IMR-90 (cell line): ENCODE data around the gene DNAH9. TPM values are rescaled to one million over a fixed set of nuclear protein-coding genes. Genes with fewer than 3 reads are reported as not detected.

Experiments used
- ATAC-seq: fragments of 200-7000 bp; cut with Tn5 transposase; 2 replicates; pipeline ENCODE4 v1.9.1; 2020; ENCODE audit warnings: low read depth, mild to moderate bottlenecking, moderate library complexity
- BruUV-seq: library from RNA; stranded (reverse); fragments of 400-500 nt; replicated peaks from 2 replicates; lab custom pipeline; 2021; lab: Mats Ljungman, UMichigan
- CTCF ChIA-PET: fragments of 300-600 bp; formaldehyde crosslinking; extraction: SDS; loops from one replicate; lab custom pipeline; 2021; ENCODE audit warnings: antibody characterized with exemption; lab: Yijun Ruan, JAX
- POLR2A ChIA-PET: fragments of 300-600 bp; sonication (Branson Sonifier 250); formaldehyde crosslinking; loops from one replicate; lab custom pipeline; 2022; ENCODE audit warnings: antibody characterized with exemption; ENCODE audit not compliant: unreplicated experiment; lab: Charles Lee
- DNase-seq: peaks from one replicate; pipeline ENCODE4 v3.0.0; 2013
- H2AFZ ChIP-seq: replicated peaks from 2 replicates; pipeline ENCODE3; 2013; ENCODE audit warnings: low read length, mild to moderate bottlenecking; ENCODE audit not compliant: poor library complexity
- H2AK5ac ChIP-seq: 2 replicates; pipeline ENCODE4 v1.6.1; 2013; ENCODE audit warnings: low read depth, low read length, inconsistent platforms
- H2AK9ac ChIP-seq: replicated peaks from 2 replicates; pipeline ENCODE3; 2013; ENCODE audit warnings: mild to moderate bottlenecking, low read depth, low read length, moderate library complexity; ENCODE audit not compliant: poor library complexity
- H2BK120ac ChIP-seq: 2 replicates; pipeline ENCODE4 v1.6.1; 2013; ENCODE audit warnings: low read depth, low read length, inconsistent platforms
- H2BK15ac ChIP-seq: 3 replicates; pipeline ENCODE4 v1.6.1; 2013; ENCODE audit warnings: low read depth, low read length, inconsistent platforms
- H2BK20ac ChIP-seq: 2 replicates; pipeline ENCODE4 v1.6.1; 2013; ENCODE audit warnings: low read depth, mild to moderate bottlenecking, inconsistent platforms, low read length, moderate library complexity
- H2BK5ac ChIP-seq: 2 replicates; pipeline ENCODE4 v1.6.1; 2013; ENCODE audit warnings: mild to moderate bottlenecking, low read depth, low read length, inconsistent platforms; ENCODE audit not compliant: poor library complexity, severe bottlenecking
- H3K14ac ChIP-seq: replicated peaks from 2 replicates; pipeline ENCODE4 v1.6.1; 2013; ENCODE audit warnings: low read depth, low read length, inconsistent platforms
- H3K18ac ChIP-seq: 2 replicates; pipeline ENCODE4 v1.6.1; 2013; ENCODE audit warnings: low read depth, low read length, control low read depth
- H3K23ac ChIP-seq: 2 replicates; pipeline ENCODE4 v1.6.1; 2013; ENCODE audit warnings: low read depth, low read length, inconsistent platforms
- H3K27ac ChIP-seq: 2 replicates; pipeline ENCODE4 v1.5.1; 2013; ENCODE audit warnings: mild to moderate bottlenecking, control low read depth, low read length; ENCODE audit not compliant: insufficient read depth
- H3K27me3 ChIP-seq: 2 replicates; pipeline ENCODE4 v1.6.1; 2013; ENCODE audit warnings: low read length; ENCODE audit not compliant: control insufficient read depth, insufficient read depth
- H3K36me3 ChIP-seq: 2 replicates; pipeline ENCODE4 v1.6.1; 2013; ENCODE audit warnings: low read length, mixed read lengths; ENCODE audit not compliant: control insufficient read depth, insufficient read depth
- H3K4ac ChIP-seq: 2 replicates; pipeline ENCODE4 v1.6.1; 2013; ENCODE audit warnings: low read depth, low read length, inconsistent platforms
- H3K4me1 ChIP-seq: 2 replicates; pipeline ENCODE4 v1.6.1; 2013; ENCODE audit warnings: low read length, mixed read lengths; ENCODE audit not compliant: control insufficient read depth, insufficient read depth
- H3K4me2 ChIP-seq: 2 replicates; pipeline ENCODE4 v1.6.1; 2013; ENCODE audit warnings: low read depth, mild to moderate bottlenecking, control low read depth, low read length, moderate library complexity
- H3K4me3 ChIP-seq: 2 replicates; pipeline ENCODE4 v1.5.1; 2013; ENCODE audit warnings: low read depth, mild to moderate bottlenecking, control low read depth, low read length, moderate library complexity; ENCODE audit not compliant: insufficient read depth
- H3K56ac ChIP-seq: 2 replicates; pipeline ENCODE4 v1.6.1; 2013; ENCODE audit warnings: low read length, inconsistent platforms; ENCODE audit not compliant: insufficient read depth; ENCODE audit errors: extremely low read depth
- H3K79me1 ChIP-seq, 2 experiments: 2 replicates each; pipeline ENCODE4 v1.6.1; 2013; ENCODE audit warnings: low read length in 2 of 2, inconsistent platforms in 1 of 2, low read depth in 1 of 2
- H3K9ac ChIP-seq: 2 replicates; pipeline ENCODE4 v1.6.1; 2013; ENCODE audit warnings: low read depth, low read length, control low read depth
- H3K9me1 ChIP-seq: 2 replicates; pipeline ENCODE4 v1.6.1; 2013; ENCODE audit warnings: low read length, inconsistent platforms; ENCODE audit not compliant: insufficient read depth
- H3K9me3 ChIP-seq: 2 replicates; pipeline ENCODE4 v1.6.1; 2013; ENCODE audit warnings: low read length; ENCODE audit not compliant: control insufficient read depth, insufficient read depth
- H4K20me1 ChIP-seq: 2 replicates; pipeline ENCODE4 v1.6.1; 2013; ENCODE audit warnings: low read length, inconsistent platforms; ENCODE audit not compliant: insufficient read depth
- H4K5ac ChIP-seq: 2 replicates; pipeline ENCODE4 v1.6.1; 2013; ENCODE audit warnings: mild to moderate bottlenecking, low read depth, low read length, control low read depth
- H4K8ac ChIP-seq, 2 experiments: 2 replicates each; pipeline ENCODE4 v1.6.1; 2013; ENCODE audit warnings: low read depth in 2 of 2, low read length in 2 of 2, control low read depth in 1 of 2, inconsistent platforms in 1 of 2
- H4K91ac ChIP-seq: 2 replicates; pipeline ENCODE4 v1.6.1; 2013; ENCODE audit warnings: low read depth, low read length, inconsistent platforms; ENCODE audit not compliant: insufficient read depth
- BHLHE40 ChIP-seq: fragments of 150-350 bp; IDR thresholded peaks from 2 replicates; pipeline ENCODE4 v1.6.1; 2016; ENCODE audit warnings: mild to moderate bottlenecking, low read depth, low read length
- CEBPB ChIP-seq: IDR thresholded peaks from 2 replicates; pipeline ENCODE4 v1.6.1; 2012; ENCODE audit warnings: low read depth, low read length, improper control_type of control experiment
- CHD1 ChIP-seq: IDR thresholded peaks from 2 replicates; pipeline ENCODE4 v1.6.1; 2012; ENCODE audit warnings: low read depth, low read length, improper control_type of control experiment
- CTCF ChIP-seq: conservative IDR thresholded peaks from 2 replicates; pipeline ENCODE4 v1.5.1; 2012; ENCODE audit warnings: mild to moderate bottlenecking, low read depth, low read length, improper control_type of control experiment
- FOS ChIP-seq: fragments of 150-350 bp; IDR thresholded peaks from 2 replicates; pipeline ENCODE4 v1.6.1; 2016; ENCODE audit warnings: low read depth, low read length
- MAFK ChIP-seq: IDR thresholded peaks from 2 replicates; pipeline ENCODE4 v1.6.1; 2012; ENCODE audit warnings: low read depth, low read length, improper control_type of control experiment
- MXI1 ChIP-seq: IDR thresholded peaks from 2 replicates; pipeline ENCODE4 v1.6.1; 2012; ENCODE audit warnings: low read depth, mild to moderate bottlenecking, low read length, moderate library complexity, borderline replicate concordance
- NFE2L2 ChIP-seq: fragments of 150-350 bp; IDR thresholded peaks from 2 replicates; pipeline ENCODE4 v1.6.1; 2016; ENCODE audit warnings: low read depth, mild to moderate bottlenecking, low read length
- RAD21 ChIP-seq: IDR thresholded peaks from 2 replicates; pipeline ENCODE4 v1.6.1; 2012; ENCODE audit warnings: low read length, improper control_type of control experiment
- RFX5 ChIP-seq: IDR thresholded peaks from 2 replicates; pipeline ENCODE4 v1.8.0; 2012; ENCODE audit warnings: low read depth, mild to moderate bottlenecking, low read length, moderate library complexity
- WGBS, 2 experiments: methylation state at CpG; one replicate each; pipeline versions ENCODE4 v1.1.5 to v1.1.7; 2013; ENCODE audit warnings: missing lambda C conversion rate in 2 of 2; ENCODE audit not compliant: insufficient read length in 1 of 2; ENCODE audit errors: extremely low coverage in 2 of 2; 5-methylcytosine and 5-hydroxymethylcytosine counted together
- dilution Hi-C: fragments of 300-500 bp; cut with HindIII; formaldehyde crosslinking; loops from one replicate; pipeline ENCODE4 v1.14.3; 2018; ENCODE audit warnings: low sequenced_read_pairs; ENCODE audit not compliant: unreplicated experiment
- in situ Hi-C: fragments of 300-500 bp; cut with MboI; formaldehyde crosslinking; loops from 3 replicates; pipeline ENCODE4 v1.14.3; 2019; ENCODE audit warnings: low sequenced_read_pairs, inconsistent platforms, mixed read lengths
- intact Hi-C: fragments of 100-400 bp; cut with micrococcal nuclease; formaldehyde crosslinking; loops from 2 replicates; pipeline ENCODE4 v1.10.0; 2022
- polyA plus RNA-seq, 3 experiments: library from polyadenylated mRNA; depleted of rRNA; stranded (reverse); fragments of >200 nt; gene quantifications; 2 replicates each; pipeline ENCODE4 v1.2.3, GENCODE V29; 2012; ENCODE audit warnings: low replicate concordance in 1 of 3
- total RNA-seq: library from RNA; depleted of rRNA; stranded (reverse); fragments of >200 nt; gene quantifications from 2 replicates; pipeline ENCODE4 v1.2.3, GENCODE V29; 2012
- TF ChIP-seq, protein P1 (sequence below): fragments of 150-350 bp; IDR thresholded peaks from 2 replicates; pipeline ENCODE4 v1.6.1; 2016; ENCODE audit warnings: low read depth, mild to moderate bottlenecking, low read length, moderate library complexity, borderline replicate concordance
- TF ChIP-seq, protein P2 (sequence below): fragments of 150-350 bp; IDR thresholded peaks from 2 replicates; pipeline ENCODE4 v1.6.1; 2017; ENCODE audit warnings: mild to moderate bottlenecking, antibody characterized with exemption, low read length, low read depth

The DNAH9 gene
- total and polyA plus RNA-seq, 2 of the 4 experiments (the other 2 are of a cell fraction): not detected

GRCh38 chr17:11644265-11645212, 46.3 kb downstream of the DNAH9 start:
- Histone ChIP-seq H3K9me3 (peaks cover 20% of the 10 kb centered on the region), H3K14ac (no peak overlapping the region), H2AFZ (no peak overlapping the region), H3K18ac (no peak overlapping the region), H2AK9ac (no peak overlapping the region), H2BK20ac (no peak overlapping the region), H3K4me2 (no peak overlapping the region), H2AK5ac (no peak overlapping the region), H2BK5ac (no peak overlapping the region), H3K23ac (no peak overlapping the region), H3K36me3 (no peaks in the 10 kb centered on the region), H3K4ac (no peak overlapping the region), H3K4me3 (no peak overlapping the region), H2BK15ac (no peak overlapping the region), H3K27me3 (no peaks in the 10 kb centered on the region), H3K79me1 (no peaks in the 10 kb centered on the region), H4K5ac (no peak overlapping the region), H3K9ac (no peak overlapping the region), H3K4me1 (no peaks in the 10 kb centered on the region), H3K27ac (no peak overlapping the region), H4K8ac (no peak overlapping the region), H3K9me1 (no peaks in the 10 kb centered on the region), H4K20me1 (no peaks in the 10 kb centered on the region), H4K91ac (no peak overlapping the region), H2BK120ac (no peak overlapping the region), H3K56ac (no peak overlapping the region)
- 32% methylated on average over 3 of the region's 18 CpGs; no CpG with 5 or more reads in 1 of the 2 experiments for WGBS, 2 experiments
- ATAC-seq (no peak), DNase-seq (peak; percentile 36)
- dilution Hi-C loops (no loop called here), in situ Hi-C loops (no loop called here), intact Hi-C loops (no loop called here)
- CTCF ChIA-PET: interaction anchor here (1.0 to 1.1 kb wide), 2 partner anchors 9 to 12 kb away, joined by 3 to 4 read pairs; no protein-coding TSS in a partner anchor
- POLR2A ChIA-PET: no interaction called here
- TF ChIP-seq, protein P1, sequence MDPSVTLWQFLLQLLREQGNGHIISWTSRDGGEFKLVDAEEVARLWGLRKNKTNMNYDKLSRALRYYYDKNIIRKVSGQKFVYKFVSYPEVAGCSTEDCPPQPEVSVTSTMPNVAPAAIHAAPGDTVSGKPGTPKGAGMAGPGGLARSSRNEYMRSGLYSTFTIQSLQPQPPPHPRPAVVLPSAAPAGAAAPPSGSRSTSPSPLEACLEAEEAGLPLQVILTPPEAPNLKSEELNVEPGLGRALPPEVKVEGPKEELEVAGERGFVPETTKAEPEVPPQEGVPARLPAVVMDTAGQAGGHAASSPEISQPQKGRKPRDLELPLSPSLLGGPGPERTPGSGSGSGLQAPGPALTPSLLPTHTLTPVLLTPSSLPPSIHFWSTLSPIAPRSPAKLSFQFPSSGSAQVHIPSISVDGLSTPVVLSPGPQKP: no peak
- TF ChIP-seq CTCF: peak; percentile 32
- TF ChIP-seq BHLHE40: no peak
- TF ChIP-seq RFX5: no peak
- no peak for TF ChIP-seq NFE2L2
- TF ChIP-seq FOS: no peak
- TF ChIP-seq MAFK: peak; percentile 59
- no peak for TF ChIP-seq CHD1
- no peak for TF ChIP-seq RAD21
- no peak for TF ChIP-seq CEBPB
- TF ChIP-seq, protein P2, sequence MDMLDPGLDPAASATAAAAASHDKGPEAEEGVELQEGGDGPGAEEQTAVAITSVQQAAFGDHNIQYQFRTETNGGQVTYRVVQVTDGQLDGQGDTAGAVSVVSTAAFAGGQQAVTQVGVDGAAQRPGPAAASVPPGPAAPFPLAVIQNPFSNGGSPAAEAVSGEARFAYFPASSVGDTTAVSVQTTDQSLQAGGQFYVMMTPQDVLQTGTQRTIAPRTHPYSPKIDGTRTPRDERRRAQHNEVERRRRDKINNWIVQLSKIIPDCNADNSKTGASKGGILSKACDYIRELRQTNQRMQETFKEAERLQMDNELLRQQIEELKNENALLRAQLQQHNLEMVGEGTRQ: no peak
- no peak for TF ChIP-seq MXI1
- no TSS peak for BruUV-seq
